Measurements from ENCODE around the gene RRBP1. TPM values are rescaled to one million over a fixed set of nuclear protein-coding genes. Genes with fewer than 3 reads are reported as not detected.

The RRBP1 gene
- total RNA-seq, 1 donor from 2014 or later: 73.1 TPM

GRCh38 chr20:17664025-17664633 lies 17.9 kb downstream of the RRBP1 start:
- H3K4me3 ChIP-seq (ENCODE audit: low read depth, low read length): no peak overlapping the region
- no peak for DNase-seq (ENCODE audit: low read depth)
- no peak for TF ChIP-seq CTCF (conservative IDR thresholded peaks at IDR 0.05; ENCODE audit: low read depth, low read length)

GRCh38 chr20:17663486-17663885 lies 18.6 kb downstream of the RRBP1 start:
- no peak for DNase-seq (ENCODE audit: low read depth)
- TF ChIP-seq CTCF (conservative IDR thresholded peaks at IDR 0.05; ENCODE audit: low read depth, low read length): no peak
- no peak overlapping the region for H3K4me3 ChIP-seq (ENCODE audit: low read depth, low read length)

GRCh38 chr20:17663040-17663399 lies 19.0 kb downstream of the RRBP1 start:
- H3K4me3 ChIP-seq (ENCODE audit: low read depth, low read length): no peak overlapping the region
- DNase-seq (ENCODE audit: low read depth): no peak
- no peak for TF ChIP-seq CTCF (conservative IDR thresholded peaks at IDR 0.05; ENCODE audit: low read depth, low read length)

- no peak for TF ChIP-seq CTCF (conservative IDR thresholded peaks at IDR 0.05; ENCODE audit: low read depth, low read length)
- DNase-seq (ENCODE audit: low read depth): no peak
- H3K4me3 ChIP-seq (ENCODE audit: low read depth, low read length): no peak overlapping the region
Observed at GRCh38 chr20:17662333-17663039, 19.6 kb downstream of the RRBP1 start.

GRCh38 chr20:17661121-17661744 lies 20.8 kb downstream of the RRBP1 start:
- no peak for DNase-seq (ENCODE audit: low read depth)
- TF ChIP-seq CTCF (conservative IDR thresholded peaks at IDR 0.05; ENCODE audit: low read depth, low read length): no peak
- no peak overlapping the region for H3K4me3 ChIP-seq (ENCODE audit: low read depth, low read length)

- no peak overlapping the region for H3K4me3 ChIP-seq (ENCODE audit: low read depth, low read length)
- TF ChIP-seq CTCF (conservative IDR thresholded peaks at IDR 0.05; ENCODE audit: low read depth, low read length): no peak
- DNase-seq (ENCODE audit: low read depth): no peak
Observed at GRCh38 chr20:17660667-17661066, 21.4 kb downstream of the RRBP1 start.

Measured in epithelial cell of proximal tubule (primary cell).